ENCODE measurements around the gene CEACAM21. TPM values are rescaled to one million over a fixed set of nuclear protein-coding genes. Genes with fewer than 3 reads are reported as not detected.

The CEACAM21 gene
- total RNA-seq, 3 donors from 2014 or later (not counting 1 experiment from before 2014, with no cell fraction given), result 26.8 to 46.6 (median 33.6) TPM

- peak overlapping the region; percentile 61 for H3K27ac ChIP-seq (ENCODE audit: low read length)
- peak in 2 of 3 donors; percentile 21 for ATAC-seq
- H3K27ac Mint-ChIP-seq, result peak overlapping the region; percentile 44 to 74
- H3K4me1 ChIP-seq (ENCODE audit: control insufficient read depth, insufficient read depth, low read length), result peaks cover 35% of the 10 kb centered on the region
- H3K36me3 ChIP-seq (ENCODE audit: control insufficient read depth, insufficient read depth, low read length), result no peaks in the 10 kb centered on the region
- H3K27me3 ChIP-seq (ENCODE audit: control insufficient read depth, insufficient read depth, low read length), result no peaks in the 10 kb centered on the region
- H3K9me3 Mint-ChIP-seq, result peaks cover 0 to 5% of the 10 kb centered on the region in 2 donors
- intact Hi-C loops (cut with micrococcal nuclease), result no loop called here
- 6% methylated on average over 4 of the region's 4 CpGs for WGBS (ENCODE audit: insufficient coverage)
- peak in 1 of 2 donors; percentile 26 for DNase-seq
- no peak for TF ChIP-seq CTCF (IDR thresholded peaks at IDR 0.05)
- no peaks in the 10 kb centered on the region for H3K36me3 Mint-ChIP-seq
- H3K9me3 ChIP-seq (ENCODE audit: control insufficient read depth, insufficient read depth, low read length), result peaks cover 5% of the 10 kb centered on the region
- peaks cover 28 to 44% of the 10 kb centered on the region in 2 donors for H3K4me1 Mint-ChIP-seq
- H3K4me3 Mint-ChIP-seq, result peak overlapping the region; percentile 53
- H3K27me3 Mint-ChIP-seq (ENCODE audit: low read depth in 2 of 2), result peaks cover 0 to 5% of the 10 kb centered on the region in 2 donors
- H3K4me3 ChIP-seq (ENCODE audit: low read length), result no peak overlapping the region
Measured at GRCh38 chr19:41535029-41535622, 40.8 kb upstream of the CEACAM21 start.

- peak in 1 of 2 donors; percentile 64 for DNase-seq
- Histone ChIP-seq H3K4me1 (ENCODE audit: control insufficient read depth, insufficient read depth, low read length) (peaks cover 19% of the 10 kb centered on the region), H3K27me3 (ENCODE audit: control insufficient read depth, insufficient read depth, low read length) (no peaks in the 10 kb centered on the region), H3K27ac (ENCODE audit: low read length) (no peak overlapping the region), H3K4me3 (ENCODE audit: low read length) (no peak overlapping the region), H3K9me3 (ENCODE audit: control insufficient read depth, insufficient read depth, low read length) (peaks cover 5% of the 10 kb centered on the region), H3K36me3 (ENCODE audit: control insufficient read depth, insufficient read depth, low read length) (no peaks in the 10 kb centered on the region)
- peak; percentile 53 for TF ChIP-seq CTCF (IDR thresholded peaks at IDR 0.05)
- Mint-ChIP-seq H3K4me1 (peaks cover 16 to 31% of the 10 kb centered on the region in 2 donors), H3K4me3 (no peak overlapping the region), H3K27me3 (ENCODE audit: low read depth in 2 of 2) (no peaks in the 10 kb centered on the region), H3K9me3 (peaks cover 0 to 3% of the 10 kb centered on the region in 2 donors), H3K27ac (no peak overlapping the region), H3K36me3 (no peaks in the 10 kb centered on the region)
- 67% methylated on average over 1 of the region's 1 CpG for WGBS (ENCODE audit: insufficient coverage)
- intact Hi-C loops (cut with micrococcal nuclease), result no loop called here
- ATAC-seq, result no peak
Measured at GRCh38 chr19:41537789-41538188, 38.2 kb upstream of the CEACAM21 start.

GRCh38 chr19:41540041-41540695 lies 35.8 kb upstream of the CEACAM21 start:
- intact Hi-C loops (cut with micrococcal nuclease), result loop anchor here (10.0 kb wide), 1 partner anchor 935 kb away; the partner anchor contains the start of gene LTBP4
- DNase-seq (no peak), ATAC-seq (no peak)
- Mint-ChIP-seq H3K4me3 (no peak overlapping the region), H3K9me3 (no peaks in the 10 kb centered on the region), H3K27ac (no peak overlapping the region), H3K4me1 (peaks cover 22 to 24% of the 10 kb centered on the region in 2 donors), H3K27me3 (ENCODE audit: low read depth in 2 of 2) (no peaks in the 10 kb centered on the region), H3K36me3 (no peaks in the 10 kb centered on the region)
- peaks cover 5% of the 10 kb centered on the region for H3K9me3 ChIP-seq (ENCODE audit: control insufficient read depth, insufficient read depth, low read length)
- no peaks in the 10 kb centered on the region for H3K36me3 ChIP-seq (ENCODE audit: control insufficient read depth, insufficient read depth, low read length)
- H3K27me3 ChIP-seq (ENCODE audit: control insufficient read depth, insufficient read depth, low read length), result no peaks in the 10 kb centered on the region
- no peak overlapping the region for H3K4me3 ChIP-seq (ENCODE audit: low read length)
- WGBS (ENCODE audit: insufficient coverage), result 77% methylated on average over 11 of the region's 11 CpGs
- no peak overlapping the region for H3K27ac ChIP-seq (ENCODE audit: low read length)
- H3K4me1 ChIP-seq (ENCODE audit: control insufficient read depth, insufficient read depth, low read length), result peaks cover 18% of the 10 kb centered on the region
- no peak for TF ChIP-seq CTCF (IDR thresholded peaks at IDR 0.05)
